Skeletal muscle cell (primary cell): ENCODE results near the gene ATXN7L3.
A peak's percentile ranks its signal among the peaks of the same experiment; 100 is the strongest.

Source experiments
- DNase-seq: peaks from one replicate; pipeline ENCODE4 v3.0.0-alpha.2; 2010; ENCODE audit warnings: low read depth
- H3K4me3 ChIP-seq: 2 replicates; pipeline ENCODE4 v1.5.1; 2011; ENCODE audit warnings: low read depth, mild to moderate bottlenecking, control low read depth, low read length, moderate library complexity

ATXN7L3 gene

GRCh38 chr17:44219108-44219615, 19.5 kb upstream of the ATXN7L3 start:
- H3K4me3 ChIP-seq, result peak overlapping the region; percentile 90
- DNase-seq, result no peak

- H3K4me3 ChIP-seq, result peak overlapping the region; percentile 90
- DNase-seq, result peak; percentile 53
These were observed 18.8 kb upstream of the ATXN7L3 start for GRCh38 chr17:44218344-44219107.

- no peak for DNase-seq
- peak overlapping the region; percentile 90 for H3K4me3 ChIP-seq
These were observed 18.2 kb upstream of the ATXN7L3 start for GRCh38 chr17:44217738-44218343.

- H3K4me3 ChIP-seq, result no peak overlapping the region
- no peak for DNase-seq
These were observed 17.0 kb upstream of the ATXN7L3 start for GRCh38 chr17:44216694-44217093.

GRCh38 chr17:44216173-44216572, 16.5 kb upstream of the ATXN7L3 start:
- no peak overlapping the region for H3K4me3 ChIP-seq
- no peak for DNase-seq

- H3K4me3 ChIP-seq, result no peak overlapping the region
- DNase-seq, result no peak
These were observed 15.2 kb upstream of the ATXN7L3 start for GRCh38 chr17:44214896-44215295.

- H3K4me3 ChIP-seq, result no peak overlapping the region
- no peak for DNase-seq
These were observed 14.5 kb upstream of the ATXN7L3 start for GRCh38 chr17:44214230-44214494.

- no peak for DNase-seq
These were observed 13.9 kb upstream of the ATXN7L3 start for GRCh38 chr17:44213403-44214229.

GRCh38 chr17:44212507-44213402, 13.1 kb upstream of the ATXN7L3 start:
- no peak overlapping the region for H3K4me3 ChIP-seq
- DNase-seq, result no peak

More at GRCh38 chr17:44213403-44214229, 13.9 kb upstream of the ATXN7L3 start:
- no peak overlapping the region for H3K4me3 ChIP-seq

- DNase-seq, result no peak
- no peak overlapping the region for H3K4me3 ChIP-seq
These were observed 11.9 kb upstream of the ATXN7L3 start for GRCh38 chr17:44211281-44212265.

- H3K4me3 ChIP-seq, result no peak overlapping the region
These were observed 10.9 kb upstream of the ATXN7L3 start for GRCh38 chr17:44210342-44211192.

GRCh38 chr17:44209786-44210341, 10.2 kb upstream of the ATXN7L3 start:
- DNase-seq, result no peak
- H3K4me3 ChIP-seq, result no peak overlapping the region

More at GRCh38 chr17:44210342-44211192, 10.9 kb upstream of the ATXN7L3 start:
- DNase-seq, result peak; percentile 56

GRCh38 chr17:44207743-44208142, 8.1 kb upstream of the ATXN7L3 start:
- H3K4me3 ChIP-seq, result no peak overlapping the region

GRCh38 chr17:44207319-44207718, 7.6 kb upstream of the ATXN7L3 start:
- H3K4me3 ChIP-seq, result no peak overlapping the region
- no peak for DNase-seq

More at GRCh38 chr17:44207743-44208142, 8.1 kb upstream of the ATXN7L3 start:
- no peak for DNase-seq

- no peak for DNase-seq
- H3K4me3 ChIP-seq, result no peak overlapping the region
These were observed 7.1 kb upstream of the ATXN7L3 start for GRCh38 chr17:44206825-44207155.

- DNase-seq, result no peak
- H3K4me3 ChIP-seq, result no peak overlapping the region
These were observed 6.5 kb upstream of the ATXN7L3 start for GRCh38 chr17:44205962-44206824.
